GM19452 (cell line): ENCODE results near the gene DNMT3B.

ENCODE experiments used
- ATAC-seq: cut with Tn5 transposase; IDR thresholded peaks from one replicate; pipeline ENCODE4 v1.9.1; 2021; ENCODE audit not compliant: unreplicated experiment

DNMT3B gene

DNA sequence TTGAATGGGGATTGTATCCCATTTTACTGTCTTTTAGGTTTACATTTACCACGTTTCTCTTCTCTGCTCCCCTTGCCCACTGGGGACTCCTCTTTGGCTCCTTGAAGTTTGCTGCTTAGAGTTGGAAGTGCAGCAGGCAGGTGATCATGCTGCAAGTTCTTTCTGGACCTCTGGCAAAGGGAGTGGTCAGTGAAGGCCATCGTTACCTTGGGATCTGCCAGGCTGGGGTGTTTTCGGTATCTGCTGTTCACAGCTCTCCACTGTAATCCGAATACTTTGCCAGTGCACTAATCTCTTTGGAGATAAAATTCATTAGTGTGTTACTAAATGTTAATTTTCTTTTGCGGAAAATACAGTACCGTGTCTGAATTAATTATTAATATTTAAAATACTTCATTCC lies 87.4 kb downstream of the DNMT3B start:
- no peak for ATAC-seq

DNA sequence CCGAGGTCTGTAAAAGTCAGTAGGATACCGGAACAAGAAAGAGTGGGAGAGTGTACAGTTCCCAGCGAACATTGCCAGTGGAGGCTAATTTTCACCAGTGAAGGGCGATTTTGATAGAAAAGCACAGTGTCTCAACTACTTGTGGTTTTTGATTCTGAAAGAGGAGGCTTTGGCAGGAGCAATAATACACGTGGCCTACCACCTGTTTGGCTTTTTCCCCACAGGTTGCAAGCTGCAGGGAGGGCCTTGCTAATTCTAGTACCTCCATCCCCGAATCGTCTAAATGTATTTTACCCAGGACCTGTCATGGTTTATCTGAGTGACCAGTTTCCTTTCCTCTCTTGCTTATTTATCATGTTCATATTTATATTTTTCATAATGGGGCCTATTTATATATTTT lies 93.2 kb downstream of the DNMT3B start:
- no peak for ATAC-seq

DNA sequence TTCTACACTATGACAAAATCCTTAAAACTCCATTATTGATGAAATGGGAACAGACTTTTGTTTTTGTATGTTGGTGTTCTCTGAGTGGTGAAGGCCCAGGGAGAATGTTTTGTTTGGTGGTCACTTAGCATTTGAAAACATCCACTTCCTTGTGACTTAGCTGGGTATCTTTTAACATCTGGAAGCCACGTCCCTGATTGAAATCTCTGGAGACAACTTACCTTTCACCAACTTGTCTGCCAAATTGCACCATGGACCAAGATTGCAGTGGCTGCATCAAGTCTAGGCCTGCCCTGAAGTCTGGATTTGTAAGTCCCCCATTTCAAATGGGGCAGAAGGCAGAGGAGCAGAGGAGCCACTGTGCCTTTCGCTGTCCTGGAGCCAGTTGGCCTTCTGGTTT lies 96.0 kb downstream of the DNMT3B start:
- no peak for ATAC-seq
